ENCODE data around the gene RPL31. TPM values are rescaled to one million over a fixed set of nuclear protein-coding genes. Genes with fewer than 3 reads are reported as not detected.

Gene RPL31
- total RNA-seq, 1 donor from 2014 or later = 1,335 TPM

GRCh38 chr2:101032084-101032776 lies 30.1 kb downstream of the RPL31 start:
- H3K36me3 Mint-ChIP-seq (ENCODE audit: unreplicated experiment) = peaks cover 15% of the 10 kb centered on the region
- DNase-seq (ENCODE audit: extremely low spot score, unreplicated experiment) = peak; percentile 57
- H3K4me3 Mint-ChIP-seq (ENCODE audit: unreplicated experiment) = no peak overlapping the region
- H3K27ac Mint-ChIP-seq (ENCODE audit: unreplicated experiment) = no peak overlapping the region
- no peaks in the 10 kb centered on the region for H3K9me3 Mint-ChIP-seq (ENCODE audit: unreplicated experiment)
- no peaks in the 10 kb centered on the region for H3K27me3 Mint-ChIP-seq (ENCODE audit: unreplicated experiment)
- no peak for TF ChIP-seq CTCF (IDR thresholded peaks at IDR 0.05)
- H3K4me1 Mint-ChIP-seq (ENCODE audit: unreplicated experiment) = no peaks in the 10 kb centered on the region

GRCh38 chr2:101036562-101036961 lies 34.5 kb downstream of the RPL31 start:
- Mint-ChIP-seq H3K36me3 (ENCODE audit: unreplicated experiment) (peaks cover 13% of the 10 kb centered on the region), H3K4me1 (ENCODE audit: unreplicated experiment) (no peaks in the 10 kb centered on the region), H3K27ac (ENCODE audit: unreplicated experiment) (peak overlapping the region; percentile 52), H3K9me3 (ENCODE audit: unreplicated experiment) (no peaks in the 10 kb centered on the region), H3K27me3 (ENCODE audit: unreplicated experiment) (no peaks in the 10 kb centered on the region), H3K4me3 (ENCODE audit: unreplicated experiment) (no peak overlapping the region)
- peak; percentile 11 for DNase-seq (ENCODE audit: extremely low spot score, unreplicated experiment)
- peak; percentile 73 for TF ChIP-seq CTCF (IDR thresholded peaks at IDR 0.05)

- H3K4me1 Mint-ChIP-seq (ENCODE audit: unreplicated experiment) = no peaks in the 10 kb centered on the region
- H3K27me3 Mint-ChIP-seq (ENCODE audit: unreplicated experiment) = no peaks in the 10 kb centered on the region
- no peaks in the 10 kb centered on the region for H3K9me3 Mint-ChIP-seq (ENCODE audit: unreplicated experiment)
- H3K27ac Mint-ChIP-seq (ENCODE audit: unreplicated experiment) = peak overlapping the region; percentile 52
- TF ChIP-seq CTCF (IDR thresholded peaks at IDR 0.05) = no peak
- H3K36me3 Mint-ChIP-seq (ENCODE audit: unreplicated experiment) = peaks cover 13% of the 10 kb centered on the region
- no peak overlapping the region for H3K4me3 Mint-ChIP-seq (ENCODE audit: unreplicated experiment)
- DNase-seq (ENCODE audit: extremely low spot score, unreplicated experiment) = peak; percentile 56
Observed at GRCh38 chr2:101037161-101037755, 35.2 kb downstream of the RPL31 start.

- H3K4me3 Mint-ChIP-seq (ENCODE audit: unreplicated experiment) = no peak overlapping the region
- no peak overlapping the region for H3K27ac Mint-ChIP-seq (ENCODE audit: unreplicated experiment)
- no peaks in the 10 kb centered on the region for H3K27me3 Mint-ChIP-seq (ENCODE audit: unreplicated experiment)
- H3K36me3 Mint-ChIP-seq (ENCODE audit: unreplicated experiment) = peaks cover 13% of the 10 kb centered on the region
- peak; percentile 80 for DNase-seq (ENCODE audit: extremely low spot score, unreplicated experiment)
- no peaks in the 10 kb centered on the region for H3K9me3 Mint-ChIP-seq (ENCODE audit: unreplicated experiment)
- TF ChIP-seq CTCF (IDR thresholded peaks at IDR 0.05) = peak; percentile 45
- no peaks in the 10 kb centered on the region for H3K4me1 Mint-ChIP-seq (ENCODE audit: unreplicated experiment)
Observed at GRCh38 chr2:101038455-101039255, 36.6 kb downstream of the RPL31 start.

GRCh38 chr2:101040072-101040471 lies 38.0 kb downstream of the RPL31 start:
- Mint-ChIP-seq H3K4me1 (ENCODE audit: unreplicated experiment) (no peaks in the 10 kb centered on the region), H3K4me3 (ENCODE audit: unreplicated experiment) (no peak overlapping the region), H3K36me3 (ENCODE audit: unreplicated experiment) (peaks cover 13% of the 10 kb centered on the region), H3K27ac (ENCODE audit: unreplicated experiment) (no peak overlapping the region), H3K27me3 (ENCODE audit: unreplicated experiment) (no peaks in the 10 kb centered on the region), H3K9me3 (ENCODE audit: unreplicated experiment) (no peaks in the 10 kb centered on the region)
- no peak for DNase-seq (ENCODE audit: extremely low spot score, unreplicated experiment)
- TF ChIP-seq CTCF (IDR thresholded peaks at IDR 0.05) = no peak

All from osteocyte (in vitro differentiated cells).